Large intestine (tissue), 3 donors: ENCODE measurements around the gene FREM1. TPM values are rescaled to one million over a fixed set of nuclear protein-coding genes. Genes with fewer than 3 reads are reported as not detected.

Source experiments
- DNase-seq, 2 donors: peaks; one replicate each; pipeline versions ENCODE4 v3.0.0 to v3.0.0-alpha.2; 2013
- H3K27ac ChIP-seq: one replicate; pipeline ENCODE4 v1.5.1; 2013; ENCODE audit warnings: low read length
- H3K27me3 ChIP-seq: 2 replicates; pipeline ENCODE4 v1.6.1; 2013; ENCODE audit warnings: low read length; ENCODE audit not compliant: control insufficient read depth, insufficient read depth
- H3K36me3 ChIP-seq: 2 replicates; pipeline ENCODE4 v1.6.1; 2013; ENCODE audit warnings: low read length; ENCODE audit not compliant: control insufficient read depth, insufficient read depth
- H3K4me1 ChIP-seq: one replicate; pipeline ENCODE4 v1.6.1; 2013; ENCODE audit warnings: low read length; ENCODE audit not compliant: control insufficient read depth, insufficient read depth
- H3K4me3 ChIP-seq: one replicate; pipeline ENCODE4 v1.5.1; 2013; ENCODE audit warnings: low read length
- H3K9me3 ChIP-seq: one replicate; pipeline ENCODE4 v1.6.1; 2013; ENCODE audit warnings: mild to moderate bottlenecking, low read depth, low read length, moderate library complexity; ENCODE audit not compliant: control insufficient read depth
- WGBS: methylation state at CpG from one replicate; pipeline ENCODE4 v1.1.5; 2013; ENCODE audit warnings: low lambda C conversion rate; ENCODE audit not compliant: insufficient coverage; 5-methylcytosine and 5-hydroxymethylcytosine counted together
- polyA plus RNA-seq: library from polyadenylated mRNA; unstranded; fragments of 120-200 nt; gene quantifications from one replicate; pipeline ENCODE4 v1.2.1, GENCODE V29; 2013

FREM1 gene
- polyA plus RNA-seq, 1 donor = 10.0 TPM

GRCh38 chr9:14790628-14791027, 119.6 kb downstream of the FREM1 start:
- H3K9me3 ChIP-seq = no peaks in the 10 kb centered on the region
- no peak overlapping the region for H3K27ac ChIP-seq
- H3K4me1 ChIP-seq = no peaks in the 10 kb centered on the region
- no peak overlapping the region for H3K4me3 ChIP-seq
- no peaks in the 10 kb centered on the region for H3K27me3 ChIP-seq
- peaks cover 14% of the 10 kb centered on the region for H3K36me3 ChIP-seq
- WGBS = 100% methylated on average over 2 of the region's 4 CpGs
- no peak for DNase-seq

- Histone ChIP-seq H3K36me3 (peaks cover 11% of the 10 kb centered on the region), H3K27ac (no peak overlapping the region), H3K4me1 (no peaks in the 10 kb centered on the region), H3K9me3 (no peaks in the 10 kb centered on the region), H3K27me3 (no peaks in the 10 kb centered on the region), H3K4me3 (no peak overlapping the region)
- 94% methylated on average over 2 of the region's 5 CpGs for WGBS
- no peak for DNase-seq
These were observed 121.4 kb downstream of the FREM1 start for GRCh38 chr9:14788846-14789245.

- Histone ChIP-seq H3K36me3 (peaks cover 5% of the 10 kb centered on the region), H3K4me1 (no peaks in the 10 kb centered on the region), H3K4me3 (no peak overlapping the region), H3K27ac (no peak overlapping the region), H3K27me3 (no peaks in the 10 kb centered on the region), H3K9me3 (no peaks in the 10 kb centered on the region)
- WGBS = no CpG with 5 or more reads among the region's 4 CpGs
- peak in 1 of 2 donors; percentile 29 for DNase-seq
These were observed 126.9 kb downstream of the FREM1 start for GRCh38 chr9:14783358-14783757.

GRCh38 chr9:14782286-14783051, 127.8 kb downstream of the FREM1 start:
- Histone ChIP-seq H3K36me3 (peaks cover 4% of the 10 kb centered on the region), H3K27ac (no peak overlapping the region), H3K9me3 (no peaks in the 10 kb centered on the region), H3K27me3 (no peaks in the 10 kb centered on the region), H3K4me3 (no peak overlapping the region), H3K4me1 (no peaks in the 10 kb centered on the region)
- WGBS = 98% methylated on average over 4 of the region's 8 CpGs
- no peak for DNase-seq

DNA sequence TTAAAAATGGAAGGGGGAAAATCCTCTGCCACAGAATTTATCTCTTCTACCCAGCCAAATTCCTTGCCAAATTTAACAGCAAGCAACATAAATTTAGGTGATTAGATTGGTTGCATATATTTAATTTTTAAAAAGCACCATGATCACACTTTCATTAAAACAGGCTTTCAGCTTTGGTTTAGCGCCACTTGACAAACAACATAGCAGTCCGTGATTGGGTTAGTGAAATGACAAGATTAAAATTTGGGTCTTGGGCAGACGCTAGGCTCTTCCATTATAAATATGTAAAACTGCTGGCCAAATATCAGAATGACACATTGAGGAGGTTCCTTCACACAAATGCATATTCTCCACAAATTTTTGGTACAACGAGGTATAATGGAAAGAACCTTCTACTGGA, 129.5 kb downstream of the FREM1 start:
- no CpG with 5 or more reads among the region's 4 CpGs for WGBS
- Histone ChIP-seq H3K27ac (no peak overlapping the region), H3K4me1 (no peaks in the 10 kb centered on the region), H3K4me3 (no peak overlapping the region), H3K9me3 (no peaks in the 10 kb centered on the region), H3K27me3 (no peaks in the 10 kb centered on the region), H3K36me3 (peaks cover 5% of the 10 kb centered on the region)
- DNase-seq = no peak

- 100% methylated on average over 1 of the region's 5 CpGs for WGBS
These were observed 130.0 kb downstream of the FREM1 start for GRCh38 chr9:14780251-14780650.

GRCh38 chr9:14779566-14780022, 130.6 kb downstream of the FREM1 start:
- Histone ChIP-seq H3K4me3 (no peak overlapping the region), H3K9me3 (no peaks in the 10 kb centered on the region), H3K36me3 (peaks cover 4% of the 10 kb centered on the region), H3K27ac (no peak overlapping the region), H3K27me3 (no peaks in the 10 kb centered on the region), H3K4me1 (no peaks in the 10 kb centered on the region)
- 100% methylated on average over 1 of the region's 11 CpGs for WGBS
- no peak for DNase-seq

More at GRCh38 chr9:14780251-14780650, 130.0 kb downstream of the FREM1 start:
- Histone ChIP-seq H3K4me3 (no peak overlapping the region), H3K27ac (no peak overlapping the region), H3K4me1 (no peaks in the 10 kb centered on the region), H3K27me3 (no peaks in the 10 kb centered on the region), H3K9me3 (no peaks in the 10 kb centered on the region), H3K36me3 (peaks cover 4% of the 10 kb centered on the region)
- DNase-seq = no peak

DNA sequence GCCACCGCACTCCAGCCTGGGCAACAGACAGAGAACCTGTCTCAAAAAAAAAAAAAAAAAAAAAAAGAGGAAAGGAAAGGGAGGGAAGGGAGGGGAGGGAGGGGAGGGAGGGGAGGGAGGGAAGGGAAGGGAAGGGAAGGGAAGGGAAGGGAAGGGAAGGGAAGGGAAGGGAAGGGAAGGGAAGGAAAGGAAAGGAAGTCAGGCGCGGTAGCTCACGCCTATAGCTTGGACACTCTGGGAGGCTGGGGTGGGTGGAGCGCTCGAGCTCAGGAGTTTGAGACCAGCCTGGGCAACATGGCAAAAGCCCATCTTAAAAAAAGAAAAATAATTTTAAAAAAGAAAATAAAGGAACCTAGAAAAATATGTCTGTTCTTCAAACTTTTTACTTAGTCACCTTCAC, 131.7 kb downstream of the FREM1 start:
- Histone ChIP-seq H3K4me3 (no peak overlapping the region), H3K27ac (no peak overlapping the region), H3K27me3 (no peaks in the 10 kb centered on the region), H3K4me1 (no peaks in the 10 kb centered on the region), H3K9me3 (no peaks in the 10 kb centered on the region), H3K36me3 (peaks cover 4% of the 10 kb centered on the region)
- no CpG with 5 or more reads among the region's 6 CpGs for WGBS
- DNase-seq = no peak

DNA sequence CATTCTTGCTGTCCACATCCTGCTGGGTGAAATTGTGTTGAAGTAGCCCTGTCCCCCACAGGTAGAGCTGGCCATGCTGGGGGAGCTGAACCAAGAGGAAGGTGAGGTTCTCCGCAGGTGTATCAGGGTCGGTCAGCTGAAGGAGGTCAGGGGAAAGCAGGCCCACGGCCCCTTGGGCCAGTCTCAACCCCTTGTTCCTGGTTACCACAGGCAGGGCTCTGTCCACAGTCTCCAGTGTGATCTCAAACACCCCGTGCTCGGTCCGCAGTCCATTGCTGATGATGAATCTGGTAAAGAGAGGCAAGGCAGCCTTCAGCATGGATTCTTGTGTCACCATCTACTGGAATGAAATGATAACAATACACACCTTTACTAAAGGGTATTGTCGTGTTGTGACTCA, 134.3 kb downstream of the FREM1 start:
- 92% methylated on average over 2 of the region's 7 CpGs for WGBS
- Histone ChIP-seq H3K27ac (no peak overlapping the region), H3K9me3 (no peaks in the 10 kb centered on the region), H3K4me1 (no peaks in the 10 kb centered on the region), H3K36me3 (peaks cover 4% of the 10 kb centered on the region), H3K27me3 (no peaks in the 10 kb centered on the region), H3K4me3 (no peak overlapping the region)
- DNase-seq = no peak

GRCh38 chr9:14770592-14770991, 139.6 kb downstream of the FREM1 start:
- no peaks in the 10 kb centered on the region for H3K9me3 ChIP-seq
- no peaks in the 10 kb centered on the region for H3K27me3 ChIP-seq
- no peak overlapping the region for H3K27ac ChIP-seq
- no peaks in the 10 kb centered on the region for H3K36me3 ChIP-seq
- H3K4me1 ChIP-seq = no peaks in the 10 kb centered on the region
- DNase-seq = no peak
- no peak overlapping the region for H3K4me3 ChIP-seq
- 67% methylated on average over 1 of the region's 7 CpGs for WGBS

DNA sequence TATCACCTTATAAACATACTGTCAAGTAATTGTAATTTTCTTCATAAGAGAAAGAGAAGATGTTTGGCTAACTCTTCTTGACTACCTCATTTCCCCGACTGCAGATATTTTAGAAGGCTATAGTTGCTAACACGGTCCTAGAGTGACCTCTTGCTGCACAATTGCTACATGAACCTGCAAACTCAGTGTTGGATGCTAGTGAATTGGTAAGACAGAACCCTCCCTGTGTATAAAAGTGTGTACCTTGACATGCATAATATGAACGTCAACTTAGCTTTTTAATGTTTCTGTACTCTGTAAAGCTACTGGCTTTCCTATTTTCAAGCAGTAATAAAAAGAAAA, 141.0 kb downstream of the FREM1 start:
- no peak for DNase-seq
- no peaks in the 10 kb centered on the region for H3K4me1 ChIP-seq
- WGBS = no CpG with 5 or more reads among the region's 3 CpGs
- H3K4me3 ChIP-seq = no peak overlapping the region
- no peaks in the 10 kb centered on the region for H3K27me3 ChIP-seq
- no peaks in the 10 kb centered on the region for H3K9me3 ChIP-seq
- no peak overlapping the region for H3K27ac ChIP-seq
- H3K36me3 ChIP-seq = no peaks in the 10 kb centered on the region
